ENCODE measurements around the gene AOPEP. TPM values are rescaled to one million over a fixed set of nuclear protein-coding genes. Genes with fewer than 3 reads are reported as not detected.

Gene AOPEP
- total and polyA plus RNA-seq, 2 donors (not counting 3 experiments of a cell fraction or from before 2014, with no cell fraction given): 20.2 to 41.6 TPM

- Histone ChIP-seq H3K79me2 (ENCODE audit: control insufficient read depth, insufficient read depth, low read length) (no peaks in the 10 kb centered on the region), H3K4me1 (ENCODE audit: control insufficient read depth, extremely low read depth, insufficient read depth, low read length) (peaks cover 6% of the 10 kb centered on the region), H3K27ac (ENCODE audit: insufficient read depth, low read depth, low read length) (no peak overlapping the region), H3K27me3 (ENCODE audit: control insufficient read depth in 2 of 2, insufficient read depth in 2 of 2, low read length in 2 of 2) (no peaks in the 10 kb centered on the region), H3K9me1 (replicated peaks; ENCODE audit: control insufficient read depth, extremely low read depth, insufficient read depth, low read length) (no peaks in the 10 kb centered on the region), H3K4me2 (ENCODE audit: insufficient read depth, low read length) (no peak overlapping the region), H4K20me1 (replicated peaks; ENCODE audit: control insufficient read depth, extremely low read depth, insufficient read depth, low read length) (no peaks in the 10 kb centered on the region), H2AFZ (ENCODE audit: low read depth, low read length) (no peak overlapping the region), H3K36me3 (ENCODE audit: control insufficient read depth in 2 of 2, extremely low read depth in 1 of 2, insufficient read depth in 2 of 2, low read length in 2 of 2) (no peaks in the 10 kb centered on the region), H3K9ac (replicated peaks; ENCODE audit: extremely low read depth, insufficient read depth, low read length) (no peak overlapping the region), H3K4me3 (replicated peaks in 1 of 3; ENCODE audit: insufficient read depth in 1 of 3, low read depth in 1 of 3, low read length in 3 of 3) (no peak overlapping the region), H3K9me3 (replicated peaks; ENCODE audit: control insufficient read depth, insufficient read depth, low read length) (no peaks in the 10 kb centered on the region)
- ChIA-PET POLR2A (no interaction called here), CTCF (interaction anchor here (1.3 kb wide), 1 partner anchor 61 kb away, joined by 3 read pairs; no protein-coding TSS in a partner anchor)
- no TSS peak for BruUV-seq (replicated peaks)
- no peak for DNase-seq (ENCODE audit: low read depth, low spot score)
- no peak for TF ChIP-seq GATA2 (IDR thresholded peaks at IDR 0.05; ENCODE audit: insufficient read depth, insufficient read length, low read depth, low read length)
- TF ChIP-seq MYC (IDR thresholded peaks at IDR 0.05; ENCODE audit: low read depth, low read length): no peak
- no peak for TF ChIP-seq JUN (IDR thresholded peaks at IDR 0.05; ENCODE audit: borderline replicate concordance, insufficient read depth, insufficient read length, low read depth)
- intact Hi-C loops (cut with micrococcal nuclease): no loop called here
- dilution Hi-C loops (cut with MboI; ENCODE audit: extremely low pct_ligation_motif_present, low sequenced_read_pairs): no loop called here
- no peak for FAIRE-seq
Observed at GRCh38 chr9:94852373-94852772, 125.9 kb downstream of the AOPEP start.

GRCh38 chr9:94853887-94854286, 127.4 kb downstream of the AOPEP start:
- H3K36me3 ChIP-seq (ENCODE audit: control insufficient read depth in 2 of 2, extremely low read depth in 1 of 2, insufficient read depth in 2 of 2, low read length in 2 of 2): no peaks in the 10 kb centered on the region
- H3K79me2 ChIP-seq (ENCODE audit: control insufficient read depth, insufficient read depth, low read length): no peaks in the 10 kb centered on the region
- no peaks in the 10 kb centered on the region for H3K9me3 ChIP-seq (replicated peaks; ENCODE audit: control insufficient read depth, insufficient read depth, low read length)
- DNase-seq (ENCODE audit: low read depth, low spot score) (no peak), FAIRE-seq (no peak)
- no peak overlapping the region for H2AFZ ChIP-seq (ENCODE audit: low read depth, low read length)
- H3K9me1 ChIP-seq (replicated peaks; ENCODE audit: control insufficient read depth, extremely low read depth, insufficient read depth, low read length): no peaks in the 10 kb centered on the region
- dilution Hi-C loops (cut with MboI; ENCODE audit: extremely low pct_ligation_motif_present, low sequenced_read_pairs): no loop called here
- POLR2A ChIA-PET: no interaction called here
- H3K4me2 ChIP-seq (ENCODE audit: insufficient read depth, low read length): no peak overlapping the region
- CTCF ChIA-PET: interaction anchor here (1.0 to 1.6 kb wide), 2 partner anchors 28 to 70 kb away, joined by 3 to 4 read pairs; no protein-coding TSS in a partner anchor
- no peaks in the 10 kb centered on the region for H4K20me1 ChIP-seq (replicated peaks; ENCODE audit: control insufficient read depth, extremely low read depth, insufficient read depth, low read length)
- no peak overlapping the region for H3K27ac ChIP-seq (ENCODE audit: insufficient read depth, low read depth, low read length)
- no peak for TF ChIP-seq FOS (IDR thresholded peaks at IDR 0.05; ENCODE audit: borderline replicate concordance, insufficient read depth, low read length)
- TF ChIP-seq POLR2A (IDR thresholded peaks at IDR 0.05; ENCODE audit: low read depth, low read length): no peak
- TF ChIP-seq GATA2 (IDR thresholded peaks at IDR 0.05; ENCODE audit: insufficient read depth, insufficient read length, low read depth, low read length): no peak
- no peak for TF ChIP-seq CTCF (IDR thresholded peaks at IDR 0.05; ENCODE audit: extremely low read depth in 1 of 2, insufficient read depth in 1 of 2, low read depth in 1 of 2, low read length in 2 of 2)
- no peak for TF ChIP-seq JUN (IDR thresholded peaks at IDR 0.05; ENCODE audit: borderline replicate concordance, insufficient read depth, insufficient read length, low read depth)
- TF ChIP-seq POLR2AphosphoS5 (IDR thresholded peaks at IDR 0.05; ENCODE audit: insufficient read depth, low read depth, low read length): no peak
- no peak for TF ChIP-seq MYC (IDR thresholded peaks at IDR 0.05; ENCODE audit: low read depth, low read length)
- TF ChIP-seq EZH2 (IDR thresholded peaks at IDR 0.05; ENCODE audit: borderline replicate concordance, low read depth, low read length, severe bottlenecking): no peak
- TF ChIP-seq, protein P1, sequence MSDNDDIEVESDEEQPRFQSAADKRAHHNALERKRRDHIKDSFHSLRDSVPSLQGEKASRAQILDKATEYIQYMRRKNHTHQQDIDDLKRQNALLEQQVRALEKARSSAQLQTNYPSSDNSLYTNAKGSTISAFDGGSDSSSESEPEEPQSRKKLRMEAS (IDR thresholded peaks at IDR 0.05; ENCODE audit: insufficient read depth, insufficient read length): no peak
- no peak overlapping the region for H3K9ac ChIP-seq (replicated peaks; ENCODE audit: extremely low read depth, insufficient read depth, low read length)
- BruUV-seq (replicated peaks): no TSS peak
- no peaks in the 10 kb centered on the region for H3K4me1 ChIP-seq (ENCODE audit: control insufficient read depth, extremely low read depth, insufficient read depth, low read length)
- intact Hi-C loops (cut with micrococcal nuclease): no loop called here
- H3K4me3 ChIP-seq (replicated peaks in 1 of 3; ENCODE audit: insufficient read depth in 1 of 3, low read depth in 1 of 3, low read length in 3 of 3): no peak overlapping the region
- H3K27me3 ChIP-seq (ENCODE audit: control insufficient read depth in 2 of 2, insufficient read depth in 2 of 2, low read length in 2 of 2): no peaks in the 10 kb centered on the region

All from endothelial cell of umbilical vein (primary cell).